B cell (primary cell): ENCODE data around the gene DIS3L2.

Experiments used
- EZH2 ChIP-seq: IDR thresholded peaks from 2 replicates; pipeline ENCODE4 v1.6.1; 2012; ENCODE audit warnings: borderline replicate concordance, low read depth, mild to moderate bottlenecking, moderate library complexity, low read length; ENCODE audit not compliant: insufficient read depth, poor library complexity, severe bottlenecking
- TF ChIP-seq, protein P1 (sequence below): fragments of 200-600 bp; IDR thresholded peaks from one replicate; pipeline ENCODE4 v1.8.0; 2022; ENCODE audit warnings: antibody characterized with exemption, mild to moderate bottlenecking

DNA sequence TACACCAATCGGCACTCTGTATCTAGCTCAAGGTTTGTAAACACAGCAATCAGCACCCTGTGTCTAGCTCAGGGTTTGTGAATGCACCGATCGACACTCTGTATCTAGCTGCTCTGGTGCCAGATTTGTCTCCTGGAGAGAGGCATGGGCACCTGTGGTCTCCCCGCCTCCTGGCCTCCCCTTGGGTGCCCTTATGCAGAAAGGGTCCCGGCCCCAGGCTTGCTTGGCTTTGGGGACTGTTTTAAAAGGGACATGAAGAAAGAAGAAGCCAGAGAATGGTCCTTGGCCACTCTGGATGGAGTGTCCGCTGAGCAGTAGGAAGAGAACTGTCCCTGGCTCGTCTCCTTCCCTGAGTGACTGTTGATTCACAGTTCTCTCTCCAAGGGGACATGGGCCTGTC, 405.5 kb downstream of the DIS3L2 start:
- TF ChIP-seq, protein P1, sequence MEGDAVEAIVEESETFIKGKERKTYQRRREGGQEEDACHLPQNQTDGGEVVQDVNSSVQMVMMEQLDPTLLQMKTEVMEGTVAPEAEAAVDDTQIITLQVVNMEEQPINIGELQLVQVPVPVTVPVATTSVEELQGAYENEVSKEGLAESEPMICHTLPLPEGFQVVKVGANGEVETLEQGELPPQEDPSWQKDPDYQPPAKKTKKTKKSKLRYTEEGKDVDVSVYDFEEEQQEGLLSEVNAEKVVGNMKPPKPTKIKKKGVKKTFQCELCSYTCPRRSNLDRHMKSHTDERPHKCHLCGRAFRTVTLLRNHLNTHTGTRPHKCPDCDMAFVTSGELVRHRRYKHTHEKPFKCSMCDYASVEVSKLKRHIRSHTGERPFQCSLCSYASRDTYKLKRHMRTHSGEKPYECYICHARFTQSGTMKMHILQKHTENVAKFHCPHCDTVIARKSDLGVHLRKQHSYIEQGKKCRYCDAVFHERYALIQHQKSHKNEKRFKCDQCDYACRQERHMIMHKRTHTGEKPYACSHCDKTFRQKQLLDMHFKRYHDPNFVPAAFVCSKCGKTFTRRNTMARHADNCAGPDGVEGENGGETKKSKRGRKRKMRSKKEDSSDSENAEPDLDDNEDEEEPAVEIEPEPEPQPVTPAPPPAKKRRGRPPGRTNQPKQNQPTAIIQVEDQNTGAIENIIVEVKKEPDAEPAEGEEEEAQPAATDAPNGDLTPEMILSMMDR: no peak
- no peak for TF ChIP-seq EZH2
